ENCODE results near the gene SIRT2.

DNA sequence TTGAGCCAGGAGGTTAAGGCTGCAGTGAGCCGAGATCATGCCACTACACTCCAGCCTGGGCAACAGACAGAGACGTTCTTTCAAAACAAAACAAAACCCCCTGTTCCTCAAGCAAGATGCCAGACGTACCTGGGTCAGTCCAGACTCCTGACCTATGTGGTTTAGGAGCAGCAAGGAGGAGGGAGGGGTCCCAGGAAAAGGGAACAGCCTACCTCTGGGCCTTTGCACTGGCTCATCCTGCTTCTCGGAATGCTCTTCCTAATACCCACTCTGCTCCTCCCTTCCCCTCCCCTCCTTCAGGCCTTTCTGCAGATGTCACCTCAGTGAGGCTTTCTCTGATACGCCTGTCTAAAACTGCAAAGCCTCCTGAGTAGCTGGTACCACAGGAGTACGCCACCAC lies 30.9 kb downstream of the SIRT2 start:
- TF ChIP-seq EZH2 (IDR thresholded peaks at IDR 0.05; ENCODE audit: insufficient read depth, poor library complexity, severe bottlenecking) (no peak), EZH2phosphoT487 (IDR thresholded peaks at IDR 0.05; ENCODE audit: insufficient read depth, low read depth) (no peak)

Measured in GM23248 (cell line).